K562 (cell line): ENCODE measurements around the gene SDC1. TPM values are rescaled to one million over a fixed set of nuclear protein-coding genes. Genes with fewer than 3 reads are reported as not detected.

ENCODE experiments used
- ADNP ChIP-seq: fragments of 200-800 bp; sonication (Bioruptor generic); IDR thresholded peaks from 2 replicates; pipeline ENCODE4 v1.6.1; 2016; ENCODE audit warnings: missing genetic modification characterization, missing compliant biosample characterization
- ARID3B ChIP-seq: fragments of 250-450 bp; sonication (Bioruptor Pico); IDR thresholded peaks from 2 replicates; pipeline ENCODE4 v1.4.0; 2020; ENCODE audit warnings: borderline replicate concordance
- BRCA1 ChIP-seq, 2 experiments: fragments of 450-650 bp in 1 of 2; sonication (generic) in 1 of 2; formaldehyde crosslinking in 1 of 2; IDR thresholded peaks; 2 replicates each; pipeline versions ENCODE4 v1.5.0 to v1.6.1; 2017 to 2020; ENCODE audit warnings: mild to moderate bottlenecking in 1 of 2, missing genetic modification reagents in 1 of 2
- CBX3 ChIP-seq, 2 experiments: IDR thresholded peaks; 1 replicate in 1 of 2; 2 replicates in 1 of 2; pipeline ENCODE4 v1.6.1; 2012; ENCODE audit warnings: inconsistent platforms in 2 of 2, low read length in 2 of 2, borderline replicate concordance in 1 of 2, control low read depth in 1 of 2
- CTCFL ChIP-seq: IDR thresholded peaks from 2 replicates; pipeline ENCODE4 v1.6.1; 2011; ENCODE audit warnings: borderline replicate concordance, low read depth, mild to moderate bottlenecking, moderate library complexity, low read length; ENCODE audit not compliant: insufficient read depth, poor library complexity, severe bottlenecking
- EGR1 ChIP-seq: fragments of 450-650 bp; conservative IDR thresholded peaks from 2 replicates; pipeline ENCODE4 v1.6.1; 2017; ENCODE audit warnings: mild to moderate bottlenecking
- FOXP1 ChIP-seq: sonication (generic); formaldehyde crosslinking; IDR thresholded peaks from 2 replicates; pipeline ENCODE4 v1.8.0; 2022; ENCODE audit warnings: mild to moderate bottlenecking, missing genetic modification reagents
- GABPB2 ChIP-seq: fragments of 250-450 bp; sonication (Bioruptor Pico); conservative IDR thresholded peaks from 2 replicates; pipeline ENCODE4 v1.5.1; 2021; ENCODE audit warnings: mild to moderate bottlenecking
- GTF2E2 ChIP-seq: fragments of 200-800 bp; sonication (Bioruptor generic); IDR thresholded peaks from 2 replicates; pipeline ENCODE4 v1.6.1; 2016; ENCODE audit warnings: missing genetic modification characterization, missing compliant biosample characterization
- HDAC6 ChIP-seq: IDR thresholded peaks from 2 replicates; pipeline ENCODE4 v1.6.1; 2012; ENCODE audit warnings: low read depth, mild to moderate bottlenecking, control low read depth, inconsistent platforms, low read length, moderate library complexity
- ILF3 ChIP-seq: fragments of 450-650 bp; IDR thresholded peaks from 2 replicates; pipeline ENCODE4 v1.6.1; 2018; ENCODE audit warnings: antibody characterized with exemption, mild to moderate bottlenecking, moderate library complexity, borderline replicate concordance
- IRF2 ChIP-seq: sonication (generic); formaldehyde crosslinking; IDR thresholded peaks from 2 replicates; pipeline ENCODE4 v1.8.1; 2022; ENCODE audit warnings: mild to moderate bottlenecking, missing genetic modification reagents
- KDM4B ChIP-seq, 2 experiments: fragments of 450-650 bp in 1 of 2; sonication (generic) in 1 of 2; IDR thresholded peaks; 2 replicates each; pipeline ENCODE4 v1.6.1; 2016 to 2017; ENCODE audit warnings: borderline replicate concordance in 2 of 2, antibody characterized with exemption in 1 of 2, low read depth in 1 of 2, mild to moderate bottlenecking in 1 of 2
- KLF1 ChIP-seq: fragments of 450-650 bp; IDR thresholded peaks from 2 replicates; pipeline ENCODE4 v1.6.1; 2016; ENCODE audit warnings: missing genetic modification characterization, missing compliant biosample characterization
- NKRF ChIP-seq: fragments of 450-650 bp; IDR thresholded peaks from 2 replicates; pipeline ENCODE4 v1.6.1; 2016; ENCODE audit warnings: borderline replicate concordance
- SETDB1 ChIP-seq: IDR thresholded peaks from one replicate; pipeline ENCODE4 v1.6.1; 2012; ENCODE audit warnings: low read length, control low read depth, inconsistent platforms
- SIRT6 ChIP-seq: IDR thresholded peaks from one replicate; pipeline ENCODE4 v1.6.1; 2012; ENCODE audit warnings: low read depth, mild to moderate bottlenecking, control low read depth, inconsistent platforms, low read length, moderate library complexity
- TGIF2 ChIP-seq: sonication (generic); formaldehyde crosslinking; IDR thresholded peaks from 2 replicates; pipeline ENCODE4 v1.8.1; 2022; ENCODE audit warnings: mild to moderate bottlenecking, missing genetic modification reagents, moderate library complexity
- ZNF511 ChIP-seq: sonication (generic); formaldehyde crosslinking; IDR thresholded peaks from 2 replicates; pipeline ENCODE4 v1.8.0; 2022; ENCODE audit warnings: mild to moderate bottlenecking, missing genetic modification reagents
- ZNF766 ChIP-seq: fragments of 200-800 bp; sonication (Bioruptor generic); conservative IDR thresholded peaks from 2 replicates; pipeline ENCODE4 v1.6.1; 2016; ENCODE audit warnings: missing genetic modification characterization, missing compliant biosample characterization
- polyA plus RNA-seq, 8 experiments: library from polyadenylated mRNA; depleted of rRNA in 4 of 8; stranded (reverse) in 5 of 8; unstranded in 3 of 8; fragments of >200 nt; fragmentation: Nextera tagmentation in 2 of 8; fragmentation: Illumina TruSeq in 1 of 8; extraction: Ambion mirVana in 2 of 8; extraction: Trizol in 1 of 8; gene quantifications; 2 replicates each; pipeline versions ENCODE4 v1.2.1 to v1.2.3, GENCODE V29; 2011 to 2014; ENCODE audit warnings: inconsistent platforms in 1 of 8, missing spikeins in 1 of 8
- total RNA-seq, 7 experiments: library from RNA; depleted of rRNA in 6 of 7; stranded (reverse); fragments of >200 nt in 6 of 7; fragmentation: Illumina TruSeq in 2 of 7; extraction: Trizol in 2 of 7; gene quantifications; 2 replicates each; pipeline versions ENCODE4 v1.2.1 to v1.2.3, GENCODE V29; 2011 to 2021; ENCODE audit warnings: low replicate concordance in 1 of 7

SDC1 gene
- total and polyA plus RNA-seq, 9 of the 15 experiments (the other 6 are each of a cell fraction or from before 2014, with no cell fraction given) = 0.06 to 2.7 (median 0.49) TPM

GRCh38 chr2:20186078-20186854, 38.7 kb downstream of the SDC1 start (continued):
- TF ChIP-seq CTCFL (no peak), IRF2 (CRISPR knock-in tag) (no peak), HDAC6 (no peak), BRCA1 (IDR thresholded peaks at IDR 0.05) (no peak), BRCA1 (CRISPR knock-in tag; IDR thresholded peaks at IDR 0.05) (no peak), ILF3 (no peak), KLF1 (tag) (no peak), FOXP1 (CRISPR knock-in tag) (no peak), SETDB1 (no peak), TGIF2 (CRISPR knock-in tag) (no peak), ZNF766 (CRISPR knock-in tag) (no peak; the same call in 1 of the 2 replicates), CBX3 (IDR thresholded peaks at IDR 0.05; ENCODE audit: borderline replicate concordance in 1 of 2, low read length in 2 of 2) (no peak), GTF2E2 (tag) (peak; percentile 58; the same call in 1 of the 2 replicates), KDM4B (IDR thresholded peaks at IDR 0.05; ENCODE audit: borderline replicate concordance in 2 of 2, low read depth in 1 of 2) (no peak), EGR1 (no peak), NKRF (no peak), SIRT6 (no peak), ZNF511 (CRISPR knock-in tag) (no peak), ARID3B (CRISPR knock-in tag) (no peak), GABPB2 (CRISPR knock-in tag) (no peak), ADNP (tag) (no peak)
